22Rv1 (cell line): ENCODE data around the gene SORT1.

Experiments used
- ZFX ChIP-seq: fragments of 450-650 bp; IDR thresholded peaks from 2 replicates; pipeline ENCODE4 v1.6.1; 2017; ENCODE audit warnings: antibody characterized with exemption, borderline replicate concordance
- TF ChIP-seq, protein P1 (sequence below): fragments of 450-650 bp; IDR thresholded peaks from 2 replicates; pipeline ENCODE4 v1.5.1; 2017; ENCODE audit warnings: mild to moderate bottlenecking

- TF ChIP-seq, protein P1, sequence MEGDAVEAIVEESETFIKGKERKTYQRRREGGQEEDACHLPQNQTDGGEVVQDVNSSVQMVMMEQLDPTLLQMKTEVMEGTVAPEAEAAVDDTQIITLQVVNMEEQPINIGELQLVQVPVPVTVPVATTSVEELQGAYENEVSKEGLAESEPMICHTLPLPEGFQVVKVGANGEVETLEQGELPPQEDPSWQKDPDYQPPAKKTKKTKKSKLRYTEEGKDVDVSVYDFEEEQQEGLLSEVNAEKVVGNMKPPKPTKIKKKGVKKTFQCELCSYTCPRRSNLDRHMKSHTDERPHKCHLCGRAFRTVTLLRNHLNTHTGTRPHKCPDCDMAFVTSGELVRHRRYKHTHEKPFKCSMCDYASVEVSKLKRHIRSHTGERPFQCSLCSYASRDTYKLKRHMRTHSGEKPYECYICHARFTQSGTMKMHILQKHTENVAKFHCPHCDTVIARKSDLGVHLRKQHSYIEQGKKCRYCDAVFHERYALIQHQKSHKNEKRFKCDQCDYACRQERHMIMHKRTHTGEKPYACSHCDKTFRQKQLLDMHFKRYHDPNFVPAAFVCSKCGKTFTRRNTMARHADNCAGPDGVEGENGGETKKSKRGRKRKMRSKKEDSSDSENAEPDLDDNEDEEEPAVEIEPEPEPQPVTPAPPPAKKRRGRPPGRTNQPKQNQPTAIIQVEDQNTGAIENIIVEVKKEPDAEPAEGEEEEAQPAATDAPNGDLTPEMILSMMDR: no peak
- no peak for TF ChIP-seq ZFX
Observed at GRCh38 chr1:109350182-109350581, 47.5 kb downstream of the SORT1 start.
